Measurements from ENCODE around the gene CD37. TPM values are rescaled to one million over a fixed set of nuclear protein-coding genes. Genes with fewer than 3 reads are reported as not detected.

The CD37 gene, protein sequence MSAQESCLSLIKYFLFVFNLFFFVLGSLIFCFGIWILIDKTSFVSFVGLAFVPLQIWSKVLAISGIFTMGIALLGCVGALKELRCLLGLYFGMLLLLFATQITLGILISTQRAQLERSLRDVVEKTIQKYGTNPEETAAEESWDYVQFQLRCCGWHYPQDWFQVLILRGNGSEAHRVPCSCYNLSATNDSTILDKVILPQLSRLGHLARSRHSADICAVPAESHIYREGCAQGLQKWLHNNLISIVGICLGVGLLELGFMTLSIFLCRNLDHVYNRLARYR
- 100 to 1,000 TPM; 317 to 318 TPM for total RNA-seq

DNA sequence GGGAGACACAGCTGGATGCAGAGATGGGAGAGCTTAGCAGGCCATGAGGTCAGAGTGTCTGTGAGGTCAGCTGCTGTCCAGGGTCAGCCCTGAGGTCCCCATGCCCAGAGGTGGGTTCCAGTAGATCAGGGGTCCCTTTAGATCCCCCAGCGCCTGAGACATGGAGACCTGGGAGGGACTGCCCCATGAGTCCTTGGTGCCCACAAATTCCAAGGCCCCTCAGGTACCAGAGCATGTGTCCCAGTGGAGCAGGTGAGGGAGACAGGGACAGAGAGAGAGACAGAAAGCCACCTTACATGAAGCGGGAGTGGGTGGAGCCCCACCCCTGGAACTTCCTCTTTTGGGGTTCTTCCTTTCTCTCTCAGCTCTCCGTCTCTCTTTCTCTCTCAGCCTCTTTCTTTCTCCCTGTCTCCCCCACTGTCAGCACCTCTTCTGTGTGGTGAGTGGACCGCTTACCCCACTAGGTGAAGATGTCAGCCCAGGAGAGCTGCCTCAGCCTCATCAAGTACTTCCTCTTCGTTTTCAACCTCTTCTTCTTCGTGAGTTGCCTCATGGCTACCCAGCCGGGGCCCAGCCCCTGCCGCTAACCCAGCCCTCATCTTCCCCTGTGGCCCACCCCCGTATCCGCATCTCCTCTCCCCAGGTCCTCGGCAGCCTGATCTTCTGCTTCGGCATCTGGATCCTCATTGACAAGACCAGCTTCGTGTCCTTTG is at the start of gene CD37:
Gene CD37, plus strand, starts transcription at position 336 of the 713 bp plus-strand sequence. Its CDS starts 135 bp downstream, at position 471.

DNA sequence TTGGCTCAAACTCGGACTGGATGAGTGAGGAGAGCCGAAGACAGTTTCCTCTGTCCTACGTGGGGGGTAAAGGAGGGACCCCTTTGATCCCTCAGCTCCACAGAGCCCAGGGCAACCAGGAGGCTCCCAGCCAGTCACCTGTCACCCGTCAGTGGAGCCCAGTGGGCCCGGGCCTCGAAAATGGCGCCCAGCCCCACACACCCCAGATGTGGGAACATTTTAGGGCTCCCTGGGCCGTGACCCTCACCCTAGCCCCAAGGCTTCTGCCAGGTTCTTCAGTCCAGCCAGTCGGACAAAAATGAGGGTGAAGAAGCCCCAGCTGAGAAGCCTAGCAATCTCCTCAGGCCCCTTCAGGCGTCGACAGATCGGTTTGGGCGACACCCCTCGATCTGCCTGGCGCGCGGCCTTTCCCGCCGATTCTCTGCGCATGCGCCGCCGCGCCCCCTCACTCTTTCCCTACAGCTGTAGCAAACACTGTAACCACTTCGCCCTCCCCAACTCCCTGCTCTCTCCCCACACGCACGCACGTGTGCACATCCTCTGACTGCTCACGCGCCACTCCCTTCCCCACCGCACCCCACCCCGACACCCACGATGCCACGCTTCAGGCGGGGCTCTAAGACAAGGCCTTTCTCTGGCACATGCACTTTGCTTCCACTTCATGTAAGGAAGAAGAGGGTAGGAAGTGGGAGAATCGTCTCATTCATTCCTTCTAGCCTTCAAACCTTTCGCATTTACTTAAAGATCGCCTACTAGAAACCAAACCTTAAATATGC is 10.2 kb upstream of the CD37 start, which contains the start of gene SLC6A16:
Gene SLC6A16, minus strand, starts transcription at position 391 of the 776 bp plus-strand sequence. CDS start 13,844 bp downstream, outside the sequence.

DNA sequence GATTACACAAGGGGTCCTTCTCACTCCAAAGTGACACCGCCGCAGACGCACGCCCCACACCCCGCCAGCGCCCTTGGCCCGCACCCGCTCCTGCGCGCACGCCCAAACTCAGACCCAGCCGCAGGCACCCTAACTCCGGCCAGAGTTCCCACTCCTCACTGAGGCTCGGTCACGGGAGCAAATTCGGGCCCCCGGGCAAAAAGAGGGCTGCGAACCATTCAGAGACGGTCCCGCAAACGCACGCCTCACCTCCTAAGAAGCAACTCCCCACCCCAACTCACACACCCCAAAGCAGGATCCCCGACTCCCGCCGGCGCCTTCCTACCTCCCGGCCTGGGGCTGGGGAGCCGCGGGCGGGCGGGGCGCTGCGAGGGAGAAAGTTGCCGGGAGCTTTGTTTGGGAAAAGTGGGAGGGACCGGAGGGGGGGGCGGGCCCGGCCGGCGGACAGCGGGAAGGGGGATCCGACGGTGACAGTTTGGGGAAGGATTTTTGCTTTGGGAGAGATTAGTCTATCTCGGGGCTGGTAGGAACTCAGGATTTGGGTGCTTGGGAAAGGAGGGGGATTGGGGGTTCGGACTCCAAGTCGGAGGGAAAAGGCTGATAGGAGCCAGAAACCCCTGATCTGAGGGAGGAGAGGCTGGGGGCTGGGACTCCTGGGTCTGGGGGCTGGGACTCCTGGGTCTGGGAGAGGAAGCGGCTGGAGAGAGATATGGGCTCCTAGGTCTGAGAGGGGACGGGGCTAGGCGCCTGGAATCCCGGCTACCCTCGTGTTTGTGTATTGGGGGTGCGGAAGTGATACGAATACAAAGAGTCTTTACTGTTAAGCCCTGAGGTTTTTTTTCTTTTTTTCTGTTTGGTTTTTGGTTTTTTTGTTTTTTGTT is 27.1 kb downstream of the CD37 start, which contains the start of gene TEAD2:
Gene TEAD2, minus strand, starts transcription at position 369 of the 881 bp plus-strand sequence. CDS start 2,341 bp downstream, outside the sequence.

DNA sequence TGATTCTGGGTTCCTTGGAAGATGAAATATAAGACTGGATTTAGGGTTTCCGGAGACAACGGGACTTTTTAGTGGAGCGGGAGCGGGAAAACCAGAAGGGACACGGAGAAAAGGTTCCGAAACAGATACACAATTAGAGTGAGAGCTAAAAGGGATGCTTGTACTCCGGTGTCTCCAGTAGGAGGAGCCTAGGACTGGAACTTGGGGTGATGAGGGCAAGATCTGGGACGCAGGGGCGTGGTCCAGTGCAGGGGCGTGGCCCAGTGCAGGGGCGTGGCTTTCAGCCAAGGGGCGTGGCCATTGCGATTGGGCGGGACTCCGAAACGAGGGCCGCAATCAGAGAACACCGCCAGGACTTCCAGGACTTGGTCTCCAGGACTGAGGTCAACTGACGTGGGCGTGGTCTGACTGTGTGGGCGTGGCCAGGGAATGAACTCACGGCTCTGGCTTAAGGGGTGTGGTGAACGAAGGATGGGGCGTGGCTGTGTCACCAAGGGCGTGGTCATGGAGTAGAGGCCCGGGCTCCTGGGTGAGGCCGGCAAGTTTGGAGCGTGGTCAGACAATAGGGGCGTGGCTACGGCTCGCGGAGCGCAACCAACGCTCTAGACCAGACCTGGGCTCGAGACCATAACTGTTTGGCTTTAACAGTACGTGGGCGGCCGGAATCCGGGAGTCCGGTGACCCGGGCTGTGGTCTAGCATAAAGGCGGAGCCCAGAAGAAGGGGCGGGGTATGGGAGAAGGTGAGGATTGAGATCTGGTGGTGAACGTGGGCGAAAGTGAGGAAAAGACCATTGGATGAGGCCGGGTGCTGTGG is 28.3 kb downstream of the CD37 start, which contains the start of gene DKKL1:
Gene DKKL1, plus strand, starts transcription at position 610 of the 815 bp plus-strand sequence. Its CDS starts 122 bp downstream, at position 732.

DNA sequence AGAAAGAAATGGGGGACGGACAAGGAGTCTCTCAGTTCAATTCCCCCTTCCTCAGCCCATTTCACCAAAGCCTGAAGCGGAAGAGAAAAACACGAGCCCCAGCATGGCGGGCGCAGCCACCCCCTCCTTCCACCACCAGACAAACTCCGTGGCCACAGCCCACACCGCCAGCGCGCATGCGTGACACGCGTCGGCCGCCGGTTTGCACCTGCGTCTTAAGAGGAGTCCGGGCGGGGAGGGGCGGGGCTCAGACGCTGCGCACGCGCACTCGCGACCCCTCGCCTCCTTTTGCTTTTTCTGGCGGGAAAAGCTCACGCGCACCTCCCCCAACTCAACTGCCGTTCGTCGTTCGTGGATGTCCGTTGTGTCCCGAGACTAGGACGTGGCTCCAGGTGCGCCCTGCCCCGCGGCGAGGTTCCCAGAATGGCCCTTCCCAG is 52.7 kb downstream of the CD37 start, which contains the start of gene KASH5:
Gene KASH5, plus strand, starts transcription at position 314 of the 437 bp plus-strand sequence. CDS start 2,635 bp downstream, outside the sequence.

Small RNAs within 50 kb of the gene (microRNA-seq; reads per million reads assigned to microRNA genes)
- gene MIR4324 (ENCODE audit: borderline microRNAs expressed, borderline replicate concordance), result not detected

Other genes with a start within 250 kb of the CD37 start
- 100 to 1,000 TPM; 201 to 223 TPM for gene SNRNP70, start 250.0 kb upstream of the CD37 start, total RNA-seq
- gene LIN7B, start 221.0 kb upstream of the CD37 start, total RNA-seq, result 1 to 10 TPM; 6.0 to 8.8 TPM
- gene C19orf73, start 216.3 kb upstream of the CD37 start, total RNA-seq, result 1 to 10 TPM; 1.6 to 2.5 TPM
- gene PPFIA3, start 215.9 kb upstream of the CD37 start, total RNA-seq, result 1 to 10 TPM; 3.1 to 4.7 TPM
- not detected for gene HRC, start 180.0 kb upstream of the CD37 start, total RNA-seq
- not detected for gene TRPM4, start 177.6 kb upstream of the CD37 start, total RNA-seq
- gene SLC6A16, start 10.2 kb upstream of the CD37 start, total RNA-seq, result 1 to 10 TPM; 5.3 to 5.4 TPM
- not detected for gene TEAD2, start 27.0 kb downstream of the CD37 start, total RNA-seq
- not detected for gene DKKL1, start 28.5 kb downstream of the CD37 start, total RNA-seq
- under 1 TPM; 0.33 to 0.46 TPM for gene KASH5, start 52.8 kb downstream of the CD37 start, total RNA-seq
- 1 to 10 TPM; 1.4 to 1.5 TPM for gene PTH2, start 88.0 kb downstream of the CD37 start, total RNA-seq
- gene GFY, start 90.0 kb downstream of the CD37 start, total RNA-seq, result not detected
- under 1 TPM; 0.19 to 0.23 TPM for gene SLC17A7, start 106.1 kb downstream of the CD37 start, total RNA-seq
- 100 to 1,000 TPM; 175 to 179 TPM for gene PIH1D1, start 116.4 kb downstream of the CD37 start, total RNA-seq
- 10 to 100 TPM; 45.2 to 49.4 TPM for gene ALDH16A1, start 117.8 kb downstream of the CD37 start, total RNA-seq
- 100 to 1,000 TPM; 398 to 423 TPM for gene FLT3LG, start 138.8 kb downstream of the CD37 start, total RNA-seq
- 1,000 to 10,000 TPM; 3,272 to 3,289 TPM for gene RPL13A, start 152.2 kb downstream of the CD37 start, total RNA-seq
- gene RPS11, start 161.0 kb downstream of the CD37 start, total RNA-seq, result 1,000 to 10,000 TPM; 3,280 to 3,427 TPM
- 10 to 100 TPM; 28.0 to 34.5 TPM for gene FCGRT, start 177.3 kb downstream of the CD37 start, total RNA-seq
- gene RCN3, start 192.6 kb downstream of the CD37 start, total RNA-seq, result 1 to 10 TPM; 1.8 to 2.6 TPM
- gene NOSIP, start 245.2 kb downstream of the CD37 start, total RNA-seq, result 100 to 1,000 TPM; 408 to 414 TPM
- 1 to 10 TPM; 1.8 to 2.2 TPM for gene PRRG2, start 245.9 kb downstream of the CD37 start, total RNA-seq